Activated CD8-positive, alpha-beta T cell treated with anti-CD3 and anti-CD28 coated beads for 36 hours (primary cell): ENCODE results near the gene DYRK1A. TPM values are rescaled to one million over a fixed set of nuclear protein-coding genes. Genes with fewer than 3 reads are reported as not detected.
A peak's percentile ranks its signal among the peaks of the same experiment; 100 is the strongest.
"Not testable (repeated sequence)": the region's sequence is repeated elsewhere in the genome, so short reads cannot be mapped to it uniquely, and the experiment has no call there.

Experiments used
- ATAC-seq: fragments of 200-7000 bp; cut with Tn5 transposase; one replicate; pipeline ENCODE4 v1.10.0; 2021; ENCODE audit warnings: mild to moderate bottlenecking, moderate library complexity
- CTCF ChIA-PET: fragments of 350-600 bp; sonication (Branson Sonifier 250); formaldehyde crosslinking; loops from one replicate; lab custom pipeline; 2021; ENCODE audit warnings: antibody characterized with exemption; lab: Charles Lee
- POLR2A ChIA-PET: fragments of 350-600 bp; sonication (Branson Sonifier 250); formaldehyde crosslinking; loops from one replicate; lab custom pipeline; 2021; ENCODE audit warnings: antibody characterized with exemption; lab: Charles Lee
- DNase-seq: peaks from one replicate; pipeline ENCODE4 v3.0.0-alpha.2; 2020
- H3K27ac Mint-ChIP-seq: one replicate; pipeline ENCODE4 v1.8.0; 2021; ENCODE audit warnings: mild to moderate bottlenecking, mixed read lengths
- H3K27me3 Mint-ChIP-seq: one replicate; pipeline ENCODE4 v1.8.0; 2021; ENCODE audit warnings: mixed read lengths
- H3K36me3 Mint-ChIP-seq: one replicate; pipeline ENCODE4 v1.8.0; 2021; ENCODE audit warnings: low read depth, mixed read lengths
- H3K4me1 Mint-ChIP-seq: one replicate; pipeline ENCODE4 v1.8.0; 2021; ENCODE audit warnings: low read depth, mixed read lengths
- H3K4me3 Mint-ChIP-seq: one replicate; pipeline ENCODE4 v1.8.0; 2021; ENCODE audit warnings: mild to moderate bottlenecking, moderate library complexity, mixed read lengths
- H3K9me3 Mint-ChIP-seq: one replicate; pipeline ENCODE4 v1.8.0; 2021; ENCODE audit warnings: mixed read lengths
- CTCF ChIP-seq: fragments of 200-600 bp; IDR thresholded peaks from one replicate; pipeline ENCODE4 v1.8.0; 2022; ENCODE audit warnings: antibody characterized with exemption, mild to moderate bottlenecking
- intact Hi-C: fragments of 100-400 bp; cut with micrococcal nuclease; formaldehyde crosslinking; loops from one replicate; pipeline ENCODE4 v1.10.0; 2022
- total RNA-seq, 2 experiments: library from RNA; stranded (reverse); gene quantifications; one replicate each; pipeline ENCODE4 v1.2.3, GENCODE V29; 2021

Gene DYRK1A
- total RNA-seq, 2 experiments from 2014 or later = 57.5 to 58.7 TPM

GRCh38 chr21:37546299-37546908, 179.8 kb downstream of the DYRK1A start:
- ChIA-PET POLR2A (interaction anchor here (0.7 kb wide), 1 partner anchor 133 kb away, joined by 3 read pairs; no protein-coding TSS in a partner anchor), CTCF (no interaction called here)
- no peak for TF ChIP-seq CTCF

GRCh38 chr21:37546949-37547614, 180.5 kb downstream of the DYRK1A start:
- CTCF ChIA-PET = no interaction called here
- H3K27me3 Mint-ChIP-seq = peaks cover 16% of the 10 kb centered on the region
- POLR2A ChIA-PET = no interaction called here
- peak; percentile 50 for DNase-seq
- no peaks in the 10 kb centered on the region for H3K36me3 Mint-ChIP-seq
- H3K27ac Mint-ChIP-seq = no peak overlapping the region
- intact Hi-C loops = no loop called here
- no peaks in the 10 kb centered on the region for H3K9me3 Mint-ChIP-seq
- H3K4me3 Mint-ChIP-seq = no peak overlapping the region
- H3K4me1 Mint-ChIP-seq = peaks cover 12% of the 10 kb centered on the region
- ATAC-seq = peak; percentile 56
- no peak for TF ChIP-seq CTCF

More at GRCh38 chr21:37546299-37546908, 179.8 kb downstream of the DYRK1A start:
- H3K4me3 Mint-ChIP-seq = no peak overlapping the region
- H3K9me3 Mint-ChIP-seq = no peaks in the 10 kb centered on the region
- ATAC-seq (no peak), DNase-seq (no peak)
- no peaks in the 10 kb centered on the region for H3K36me3 Mint-ChIP-seq
- peaks cover 16% of the 10 kb centered on the region for H3K27me3 Mint-ChIP-seq
- intact Hi-C loops = no loop called here
- peaks cover 12% of the 10 kb centered on the region for H3K4me1 Mint-ChIP-seq
- H3K27ac Mint-ChIP-seq = no peak overlapping the region

- POLR2A ChIA-PET = no interaction called here
- ATAC-seq (no peak), DNase-seq (no peak)
- H3K4me3 Mint-ChIP-seq = no peak overlapping the region
- CTCF ChIA-PET = no interaction called here
- H3K27ac Mint-ChIP-seq = no peak overlapping the region
- intact Hi-C loops = no loop called here
- no peaks in the 10 kb centered on the region for H3K36me3 Mint-ChIP-seq
- H3K4me1 Mint-ChIP-seq = peaks cover 12% of the 10 kb centered on the region
- no peak for TF ChIP-seq CTCF
- peaks cover 16% of the 10 kb centered on the region for H3K27me3 Mint-ChIP-seq
- H3K9me3 Mint-ChIP-seq = no peaks in the 10 kb centered on the region
Measured at GRCh38 chr21:37547615-37548200, 181.1 kb downstream of the DYRK1A start.

GRCh38 chr21:37548521-37548981, 182.0 kb downstream of the DYRK1A start:
- Mint-ChIP-seq H3K9me3 (no peaks in the 10 kb centered on the region), H3K4me3 (no peak overlapping the region), H3K27ac (no peak overlapping the region), H3K36me3 (no peaks in the 10 kb centered on the region), H3K4me1 (peaks cover 12% of the 10 kb centered on the region), H3K27me3 (peaks cover 16% of the 10 kb centered on the region)
- ATAC-seq (no peak), DNase-seq (no peak)
- intact Hi-C loops = no loop called here
- TF ChIP-seq CTCF = no peak
- CTCF ChIA-PET = no interaction called here
- POLR2A ChIA-PET = no interaction called here

GRCh38 chr21:37549730-37550129, 183.2 kb downstream of the DYRK1A start:
- CTCF ChIA-PET, H3K9me3 Mint-ChIP-seq, POLR2A ChIA-PET, intact Hi-C loops, H3K27ac Mint-ChIP-seq, ATAC-seq, H3K4me3 Mint-ChIP-seq, DNase-seq, H3K36me3 Mint-ChIP-seq: not testable (repeated sequence)
- Mint-ChIP-seq H3K27me3 (peaks cover 19% of the 10 kb centered on the region), H3K4me1 (peaks cover 12% of the 10 kb centered on the region)
